HEK293T (cell line): ENCODE results near the gene MLLT11.

Experiments
- BHLHE40 ChIP-seq: fragments of 450-650 bp; IDR thresholded peaks from 2 replicates; pipeline ENCODE4 v1.6.1; 2016; ENCODE audit warnings: mild to moderate bottlenecking, moderate library complexity, borderline replicate concordance
- FOXA1 ChIP-seq: fragments of 450-650 bp; IDR thresholded peaks from 2 replicates; pipeline ENCODE4 v1.6.1; 2016; ENCODE audit warnings: mild to moderate bottlenecking
- FOXK2 ChIP-seq: fragments of 450-650 bp; IDR thresholded peaks from 2 replicates; pipeline ENCODE4 v1.6.1; 2016; ENCODE audit warnings: mild to moderate bottlenecking
- NFRKB ChIP-seq: fragments of 450-650 bp; IDR thresholded peaks from 2 replicates; pipeline ENCODE4 v1.6.1; 2016; ENCODE audit warnings: mild to moderate bottlenecking, moderate library complexity
- SP1 ChIP-seq: fragments of 450-650 bp; IDR thresholded peaks from 2 replicates; pipeline ENCODE4 v1.6.1; 2017
- SUZ12 ChIP-seq: fragments of 450-650 bp; IDR thresholded peaks from 2 replicates; pipeline ENCODE4 v1.6.1; 2016; ENCODE audit warnings: mild to moderate bottlenecking

- TF ChIP-seq SUZ12, result no peak
- no peak for TF ChIP-seq FOXA1
- no peak for TF ChIP-seq FOXK2
- no peak for TF ChIP-seq NFRKB
- TF ChIP-seq BHLHE40, result no peak
- TF ChIP-seq SP1, result no peak
These were observed 10.0 kb upstream of the MLLT11 start for GRCh38 chr1:151050051-151050688.
